GM12801 (cell line): Measurements from ENCODE around the gene DGCR2.

Experiments
- TF ChIP-seq, protein P1 (sequence below): IDR thresholded peaks from one replicate; pipeline ENCODE4 v1.5.1; 2011; ENCODE audit warnings: control low read depth; ENCODE audit not compliant: insufficient read length; ENCODE audit errors: extremely low read depth

The DGCR2 gene

DNA sequence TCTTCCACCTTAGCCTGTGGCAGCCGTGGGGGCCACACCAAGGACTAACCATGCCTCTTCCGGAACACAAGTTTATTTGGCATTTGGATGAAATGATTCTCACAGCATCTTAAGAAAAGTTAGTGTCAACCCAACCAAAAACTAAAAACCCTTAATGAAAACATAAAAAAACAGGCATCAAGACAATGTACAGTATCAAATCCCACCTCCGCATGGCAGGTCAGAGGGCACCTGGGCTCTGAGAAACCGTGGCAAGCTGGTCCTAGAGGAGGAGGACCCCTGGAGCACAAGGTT lies 86.0 kb downstream of the DGCR2 start:
- TF ChIP-seq, protein P1, sequence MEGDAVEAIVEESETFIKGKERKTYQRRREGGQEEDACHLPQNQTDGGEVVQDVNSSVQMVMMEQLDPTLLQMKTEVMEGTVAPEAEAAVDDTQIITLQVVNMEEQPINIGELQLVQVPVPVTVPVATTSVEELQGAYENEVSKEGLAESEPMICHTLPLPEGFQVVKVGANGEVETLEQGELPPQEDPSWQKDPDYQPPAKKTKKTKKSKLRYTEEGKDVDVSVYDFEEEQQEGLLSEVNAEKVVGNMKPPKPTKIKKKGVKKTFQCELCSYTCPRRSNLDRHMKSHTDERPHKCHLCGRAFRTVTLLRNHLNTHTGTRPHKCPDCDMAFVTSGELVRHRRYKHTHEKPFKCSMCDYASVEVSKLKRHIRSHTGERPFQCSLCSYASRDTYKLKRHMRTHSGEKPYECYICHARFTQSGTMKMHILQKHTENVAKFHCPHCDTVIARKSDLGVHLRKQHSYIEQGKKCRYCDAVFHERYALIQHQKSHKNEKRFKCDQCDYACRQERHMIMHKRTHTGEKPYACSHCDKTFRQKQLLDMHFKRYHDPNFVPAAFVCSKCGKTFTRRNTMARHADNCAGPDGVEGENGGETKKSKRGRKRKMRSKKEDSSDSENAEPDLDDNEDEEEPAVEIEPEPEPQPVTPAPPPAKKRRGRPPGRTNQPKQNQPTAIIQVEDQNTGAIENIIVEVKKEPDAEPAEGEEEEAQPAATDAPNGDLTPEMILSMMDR, result no peak

DNA sequence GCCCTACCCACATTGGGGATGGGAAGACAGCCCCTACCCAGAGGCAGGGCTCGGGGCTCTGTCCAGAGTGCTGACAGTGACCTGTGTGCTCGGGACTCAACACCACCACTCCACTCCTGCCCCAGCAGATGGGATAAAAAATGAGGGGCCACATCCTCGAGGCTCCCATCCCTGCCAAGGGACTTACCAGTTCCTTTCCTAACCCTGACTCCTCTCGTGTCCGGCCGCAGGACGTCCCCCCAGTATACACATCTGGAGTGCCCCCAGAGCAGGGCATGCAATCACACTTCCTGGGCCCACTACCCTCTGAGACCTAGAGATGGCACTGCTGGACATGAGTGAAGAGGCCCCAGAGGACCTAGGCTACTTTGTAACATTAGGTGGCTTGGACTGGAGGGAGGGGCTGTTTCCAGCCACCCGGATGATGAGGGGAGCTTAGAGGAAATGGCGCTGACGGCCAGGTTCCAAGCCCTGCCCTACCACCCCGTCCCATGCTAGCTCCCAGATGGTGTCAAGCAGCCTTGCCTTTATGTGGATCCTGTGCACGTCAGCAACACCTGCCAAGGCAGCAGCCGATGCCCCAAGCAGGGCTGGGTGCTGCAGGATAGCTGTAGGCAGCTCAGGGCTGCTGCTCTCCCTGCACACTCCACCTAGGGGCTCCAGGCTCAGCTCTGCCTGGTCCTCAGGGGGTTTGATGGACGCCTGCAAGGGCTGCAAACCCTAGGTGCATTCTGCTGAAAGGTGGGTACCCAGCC lies 86.6 kb downstream of the DGCR2 start:
- TF ChIP-seq, protein P1, result no peak

DNA sequence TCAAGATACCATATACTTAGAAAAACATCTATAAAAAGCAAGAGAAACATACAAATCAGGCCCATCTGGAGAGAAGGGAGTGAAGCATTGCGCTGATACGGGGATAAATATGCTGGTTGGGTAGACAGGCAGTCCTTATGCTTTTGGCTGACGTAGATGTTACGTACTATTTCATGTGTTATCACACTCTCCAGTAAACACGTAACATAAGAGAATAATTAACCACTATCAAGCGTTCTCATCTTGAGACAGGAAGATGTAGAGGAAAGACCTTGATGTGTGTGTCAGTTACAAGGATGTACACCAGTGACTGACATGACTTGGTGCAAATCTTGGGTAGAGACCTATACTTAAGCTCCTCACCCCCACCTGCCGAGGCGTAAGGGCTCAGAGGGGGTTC lies 99.5 kb downstream of the DGCR2 start:
- TF ChIP-seq, protein P1, result no peak

DNA sequence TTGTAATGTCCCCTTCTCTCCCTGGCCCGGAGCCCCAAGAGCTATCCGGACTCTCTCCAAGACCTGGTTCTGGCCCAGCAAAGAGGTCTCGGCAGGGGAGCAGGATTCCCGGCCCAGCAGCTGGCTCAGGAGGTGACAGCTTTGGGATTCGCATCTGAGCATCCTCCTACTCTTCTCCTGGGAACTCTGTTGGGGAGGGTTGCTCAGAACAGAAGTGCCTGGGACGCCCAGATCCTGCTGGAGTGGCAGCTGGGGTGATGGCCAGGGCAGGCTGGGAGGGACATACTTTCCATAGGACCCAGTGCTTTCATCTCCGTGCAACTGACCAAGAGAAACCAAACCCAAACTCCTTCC lies 102.6 kb downstream of the DGCR2 start:
- TF ChIP-seq, protein P1, result no peak

DNA sequence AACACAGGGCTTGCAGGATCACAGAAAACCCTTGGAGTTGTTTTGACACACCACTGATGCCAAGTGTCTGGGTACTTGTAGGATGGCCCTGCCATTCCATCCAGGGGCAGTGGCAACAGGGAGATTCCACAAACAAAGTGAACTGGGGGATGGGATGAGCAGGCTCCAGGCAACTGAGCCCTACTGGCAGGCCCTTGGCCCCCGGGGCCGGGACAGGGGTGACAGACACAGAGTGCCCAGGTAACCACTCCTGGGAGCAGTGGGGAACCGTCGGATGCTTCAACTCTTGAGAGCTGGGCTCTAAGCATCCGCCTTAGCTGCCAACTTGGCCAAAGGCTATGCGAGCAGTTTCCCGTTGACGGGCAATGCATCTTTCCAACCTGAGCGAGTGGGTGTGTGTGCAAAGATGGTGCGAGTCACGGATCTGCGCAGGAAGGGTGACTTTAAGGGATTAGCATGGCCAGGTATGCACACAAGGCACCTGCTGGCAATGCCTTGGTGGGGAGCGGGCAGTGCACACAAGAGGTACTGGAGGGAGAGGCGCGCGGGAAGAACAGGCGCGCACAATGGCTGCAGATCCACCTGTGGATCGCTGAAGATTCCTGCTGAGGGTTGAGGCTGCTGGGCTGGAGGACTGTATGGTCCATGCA lies 103.1 kb downstream of the DGCR2 start:
- TF ChIP-seq, protein P1, result no peak

DNA sequence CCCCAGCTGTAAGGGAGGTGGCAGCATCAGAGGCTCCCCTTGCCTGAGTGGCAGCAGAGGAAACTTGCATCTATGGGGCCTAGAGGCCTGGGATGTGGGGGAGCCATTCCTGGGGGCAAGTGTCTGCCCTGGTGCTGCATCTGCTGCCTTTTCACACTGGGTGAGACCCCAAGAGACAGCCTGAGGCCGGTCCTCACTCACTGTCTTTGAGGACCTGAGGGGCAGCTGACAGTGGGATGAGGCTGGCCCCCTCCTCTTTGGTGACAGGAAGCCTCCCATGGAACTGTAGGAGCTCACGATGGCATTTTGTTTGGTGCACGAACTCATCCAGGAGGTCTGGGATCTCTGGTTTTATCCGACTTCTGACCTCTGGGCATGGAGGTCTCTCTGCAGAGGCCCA lies 104.0 kb downstream of the DGCR2 start:
- TF ChIP-seq, protein P1, result no peak

DNA sequence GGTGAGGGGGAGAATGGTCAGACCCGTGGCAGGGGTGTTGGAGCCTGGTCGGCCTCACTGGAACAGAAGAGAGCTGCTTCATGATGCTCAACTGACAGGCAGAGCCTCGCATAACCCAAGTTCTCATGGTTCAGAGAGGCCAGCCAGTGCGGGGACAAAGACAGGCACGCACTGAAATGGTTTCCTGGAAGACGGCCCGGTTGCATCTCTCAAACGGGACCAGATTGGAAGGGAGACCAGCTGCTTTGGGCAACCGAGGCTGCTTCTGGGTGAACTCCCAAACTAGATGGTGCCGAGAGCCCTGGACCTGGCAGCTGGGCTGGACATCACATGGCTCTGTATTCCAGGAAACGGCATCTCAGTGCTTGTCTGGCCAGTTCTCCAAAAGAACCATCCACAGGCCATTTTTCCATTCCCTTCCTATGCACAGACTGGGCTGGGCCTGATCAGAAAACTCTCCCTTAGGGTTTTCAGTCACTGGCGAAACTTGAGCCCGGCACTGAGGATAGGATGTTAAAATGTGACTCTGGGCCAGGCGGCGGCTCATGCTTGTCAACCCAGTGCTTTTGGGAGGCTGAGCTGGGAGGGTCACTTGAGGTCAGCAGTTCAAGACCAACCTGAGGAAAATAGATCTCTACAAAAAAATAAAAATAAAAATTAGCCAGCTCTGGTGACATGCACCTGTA lies 106.0 kb downstream of the DGCR2 start:
- TF ChIP-seq, protein P1, result no peak
